ENCODE results near the gene C16orf46.

GRCh38 chr16:81116285-81116684 lies 39.2 kb upstream of the C16orf46 start:
- no peak for TF ChIP-seq MXI1 (IDR thresholded peaks at IDR 0.05; ENCODE audit: low read depth, low read length)
- no peak for TF ChIP-seq ZNF140 (CRISPR knock-in tag; IDR thresholded peaks at IDR 0.05)
- no peak for TF ChIP-seq CTCF (IDR thresholded peaks at IDR 0.05 in 2 of 3, conservative IDR thresholded peaks at IDR 0.05 in 1 of 3; ENCODE audit: insufficient read depth in 2 of 3, low read depth in 1 of 3, low read length in 3 of 3)
- TF ChIP-seq ZNF512 (tag; IDR thresholded peaks at IDR 0.05), result no peak
- TF ChIP-seq TAF1 (IDR thresholded peaks at IDR 0.05; ENCODE audit: control insufficient read depth, extremely low read depth, insufficient read depth, low read length, severe bottlenecking), result no peak
- no peak for TF ChIP-seq CBFA2T3 (IDR thresholded peaks at IDR 0.05)
- TF ChIP-seq FOXM1 (IDR thresholded peaks at IDR 0.05; ENCODE audit: low read depth), result no peak
- TF ChIP-seq FOXM1 (CRISPR knock-in tag; IDR thresholded peaks at IDR 0.05; ENCODE audit: low read depth), result no peak
- TF ChIP-seq POLR2A (conservative IDR thresholded peaks at IDR 0.05), result no peak
- TF ChIP-seq ZNF263 (CRISPR knock-in tag; IDR thresholded peaks at IDR 0.05; ENCODE audit: borderline replicate concordance), result no peak
- TF ChIP-seq SP1 (CRISPR knock-in tag; IDR thresholded peaks at IDR 0.05), result no peak
- TF ChIP-seq TEAD4 (IDR thresholded peaks at IDR 0.05; ENCODE audit: low read length), result no peak
- TF ChIP-seq TEAD4 (CRISPR knock-in tag; IDR thresholded peaks at IDR 0.05; ENCODE audit: borderline replicate concordance), result no peak
- TF ChIP-seq ZKSCAN3 (CRISPR knock-in tag; IDR thresholded peaks at IDR 0.05), result no peak
- TF ChIP-seq NRF1 (conservative IDR thresholded peaks at IDR 0.05 in 1 of 2, IDR thresholded peaks at IDR 0.05 in 1 of 2), result no peak
